NCI-H2196 (cell line): Measurements from ENCODE around the gene BCR.
"Not testable (repeated sequence)": the region's sequence is repeated elsewhere in the genome, so short reads cannot be mapped to it uniquely, and the experiment has no call there.

Source experiments
- DNase-seq: peaks from one replicate; lab custom pipeline; 2025; ENCODE audit not compliant: unreplicated experiment; lab: John Stamatoyannopoulos, UW

Gene BCR

DNA sequence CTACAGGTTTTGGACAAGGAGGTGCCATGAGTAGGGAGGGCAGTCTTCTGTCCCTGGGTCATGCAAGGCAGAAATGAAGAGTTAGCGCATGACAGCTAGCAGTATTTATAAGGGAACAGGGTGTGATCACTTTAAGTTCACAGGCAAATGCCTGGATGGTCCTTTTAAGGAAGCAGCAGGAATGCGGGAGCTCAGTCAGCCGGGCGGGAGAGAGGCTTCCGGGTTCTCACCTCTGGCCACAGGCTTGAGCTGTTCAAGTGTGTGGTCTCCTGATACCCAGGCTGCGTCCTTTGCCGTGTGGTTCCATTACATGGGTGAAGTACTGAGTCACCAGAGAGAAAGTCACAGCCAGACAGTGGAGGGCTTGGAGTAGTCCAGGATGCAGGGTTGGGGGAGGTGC lies 105.4 kb downstream of the BCR start:
- no peak for DNase-seq

GRCh38 chr22:23286296-23286695 lies 106.0 kb downstream of the BCR start:
- no peak for DNase-seq

DNA sequence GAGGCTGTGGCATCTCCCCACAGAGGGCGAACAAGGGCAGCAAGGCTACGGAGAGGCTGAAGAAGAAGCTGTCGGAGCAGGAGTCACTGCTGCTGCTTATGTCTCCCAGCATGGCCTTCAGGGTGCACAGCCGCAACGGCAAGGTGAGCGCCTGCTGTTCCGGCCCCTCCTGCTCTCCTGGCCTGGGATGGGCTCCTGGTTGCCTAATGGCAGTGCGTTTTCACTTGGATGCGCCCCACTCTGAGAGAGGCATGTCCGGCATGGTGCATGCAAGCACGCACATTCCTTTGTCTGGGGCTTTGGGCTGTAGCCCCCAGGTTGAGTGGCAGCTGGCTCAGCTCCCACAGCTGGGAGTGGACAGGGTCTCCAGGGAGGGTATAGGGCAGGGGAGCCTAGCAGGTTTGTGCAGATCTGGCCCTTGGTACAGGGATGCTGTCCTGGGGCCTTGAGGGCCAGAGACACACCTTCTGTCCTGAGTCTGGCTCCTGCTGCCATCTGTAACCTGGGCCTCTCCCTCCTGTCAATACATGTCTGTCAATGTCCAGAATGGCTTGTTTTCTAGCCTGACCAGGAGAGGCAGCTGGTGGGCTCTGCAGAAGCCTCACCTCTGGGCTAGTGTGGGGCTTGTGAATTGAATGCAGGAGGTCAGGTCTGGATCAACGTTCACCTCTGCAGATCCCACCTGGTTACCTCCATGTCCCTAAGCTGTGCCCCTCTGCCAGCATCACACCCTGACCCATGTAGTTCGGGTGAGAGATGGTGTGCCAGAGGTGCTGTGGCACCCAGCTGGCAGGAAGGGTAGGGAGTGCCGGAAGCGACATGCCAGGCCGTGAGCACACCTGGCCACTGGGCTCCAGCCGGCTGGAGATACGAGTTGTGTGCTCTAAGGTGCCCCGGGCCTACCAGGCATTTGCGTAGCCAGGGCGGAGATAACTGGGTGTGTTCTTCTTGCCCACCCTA lies 107.1 kb downstream of the BCR start:
- no peak for DNase-seq

DNA sequence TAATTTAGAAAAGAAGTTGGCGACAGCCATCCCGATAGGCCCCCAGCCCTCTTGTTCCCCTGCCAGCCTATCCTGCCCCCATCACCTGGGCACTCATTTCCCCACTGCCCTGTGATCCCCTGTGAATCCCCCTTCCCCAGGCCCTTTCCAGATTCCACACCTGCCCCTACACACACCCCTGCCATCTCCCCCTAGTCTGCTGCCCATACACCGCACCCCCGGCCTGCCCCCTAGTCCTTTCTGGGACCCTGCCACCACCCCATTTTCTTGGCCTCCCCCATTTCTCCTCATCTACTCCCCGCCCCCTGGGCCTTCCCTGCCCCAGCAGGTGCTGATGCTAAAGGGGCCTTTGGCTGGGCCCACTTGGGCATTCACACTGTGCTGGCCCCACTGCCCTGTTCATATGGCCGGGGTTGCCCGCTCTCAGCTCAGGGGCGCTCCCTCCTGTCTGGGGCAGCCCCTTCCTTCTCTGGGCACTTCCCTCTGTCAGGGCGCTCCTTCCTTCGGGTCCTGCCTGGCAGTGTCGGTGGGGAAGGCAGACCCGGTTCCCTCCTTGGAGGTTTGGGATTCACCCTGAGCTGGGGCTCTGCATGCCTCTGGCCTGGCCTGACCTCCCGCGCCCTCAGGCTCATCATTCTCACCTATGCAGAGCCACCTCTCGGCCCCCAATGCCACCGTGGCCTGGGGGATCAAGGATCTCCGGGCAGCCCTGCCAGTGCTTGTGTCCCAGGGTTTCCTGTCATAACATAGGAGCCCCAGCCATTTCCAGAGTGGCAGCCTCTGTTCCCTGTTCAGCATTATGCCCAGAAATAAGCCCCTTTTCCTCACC lies 108.2 kb downstream of the BCR start:
- no peak for DNase-seq

GRCh38 chr22:23289130-23289503 lies 108.8 kb downstream of the BCR start:
- no peak for DNase-seq

- DNase-seq: peak; percentile 5
These were observed 109.8 kb downstream of the BCR start for GRCh38 chr22:23289851-23290724.

- DNase-seq: no peak
These were observed 111.6 kb downstream of the BCR start for GRCh38 chr22:23291806-23292452.

DNA sequence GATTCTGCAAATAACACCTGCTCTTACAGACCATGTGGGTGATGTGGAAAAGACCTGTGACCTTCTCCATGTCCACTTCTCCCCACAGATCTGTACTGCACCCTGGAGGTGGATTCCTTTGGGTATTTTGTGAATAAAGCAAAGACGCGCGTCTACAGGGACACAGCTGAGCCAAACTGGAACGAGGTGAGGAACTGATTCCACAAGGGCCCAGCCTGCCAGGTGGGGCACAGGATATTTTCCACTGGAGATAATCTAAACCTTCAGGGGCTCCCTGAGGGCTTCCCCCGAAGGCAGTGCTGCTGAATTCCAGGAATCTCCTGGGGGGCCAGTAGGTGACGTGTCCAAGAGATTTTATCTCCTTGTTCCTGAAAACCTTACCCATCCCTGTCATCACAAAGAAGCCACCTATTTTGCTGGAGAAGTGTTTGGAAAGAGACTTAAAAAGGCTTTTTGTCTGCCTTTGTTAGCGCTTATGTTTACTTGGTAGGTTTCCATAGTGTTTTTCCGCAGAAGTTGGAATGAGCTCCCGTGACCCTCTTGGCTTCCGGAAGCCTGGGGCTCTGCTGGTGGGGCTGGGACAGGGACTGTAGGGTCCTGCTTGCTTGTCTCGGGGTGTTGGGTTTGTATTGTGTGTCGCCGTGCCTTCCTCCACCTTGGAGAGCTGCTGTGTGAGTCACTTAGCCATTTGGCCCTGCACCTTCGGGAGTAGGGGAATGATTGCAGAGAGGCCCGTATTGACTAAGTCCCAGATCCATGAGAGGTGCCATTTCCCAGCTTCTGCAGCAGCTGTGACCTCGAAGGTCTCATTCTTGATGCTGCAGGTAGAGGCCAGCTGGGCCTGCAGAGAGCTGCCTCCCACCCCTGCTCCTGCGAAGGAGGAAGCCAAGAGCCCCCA lies 112.4 kb downstream of the BCR start:
- no peak for DNase-seq

- no peak for DNase-seq
These were observed 113.4 kb downstream of the BCR start for GRCh38 chr22:23293720-23294119.

DNA sequence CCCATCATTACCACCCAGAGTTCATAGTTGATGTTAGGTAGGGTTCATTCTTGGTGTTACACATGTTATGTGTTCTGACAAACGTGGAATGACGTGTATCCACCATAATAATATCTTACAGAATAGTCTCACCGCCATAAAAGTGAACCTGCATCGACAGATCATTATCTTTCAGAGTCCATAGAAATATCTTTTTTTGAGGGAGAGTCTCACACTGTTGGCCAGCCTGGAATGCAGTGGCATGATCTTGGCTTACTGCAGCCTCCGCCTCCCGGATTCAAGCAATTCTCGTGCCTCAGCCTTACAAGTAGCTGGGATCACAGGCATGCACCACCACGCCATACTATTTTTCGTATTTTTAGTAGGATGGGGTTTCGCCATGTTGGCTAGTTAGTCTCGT lies 113.9 kb downstream of the BCR start:
- no peak for DNase-seq

GRCh38 chr22:23300476-23300875 lies 120.2 kb downstream of the BCR start:
- no peak for DNase-seq

GRCh38 chr22:23301591-23301990 lies 121.3 kb downstream of the BCR start:
- DNase-seq: no peak

- no peak for DNase-seq
These were observed 122.1 kb downstream of the BCR start for GRCh38 chr22:23302171-23303002.

GRCh38 chr22:23305321-23305910 lies 125.1 kb downstream of the BCR start:
- no peak for DNase-seq

DNA sequence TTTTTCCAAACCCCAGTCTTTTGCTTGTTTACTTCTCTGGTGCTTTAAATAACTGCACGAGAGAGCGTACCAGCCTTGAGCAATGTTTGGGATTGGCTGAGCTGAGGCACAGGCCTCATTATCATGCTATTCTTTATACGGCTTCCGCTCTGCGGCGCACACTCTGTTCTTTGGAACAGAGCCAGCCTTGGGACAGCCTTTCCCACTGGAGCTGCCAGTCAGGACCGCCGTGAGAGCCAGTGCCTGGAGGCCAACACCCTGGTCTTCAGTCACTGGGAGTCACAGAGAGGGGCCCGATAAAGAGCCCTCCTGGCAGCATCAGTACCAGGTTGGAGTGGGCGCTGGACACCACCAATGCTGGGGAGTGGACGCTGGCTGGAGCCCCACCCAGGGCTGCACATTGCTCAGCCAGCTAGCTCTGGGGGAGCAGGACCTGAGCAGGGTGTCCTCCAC lies 125.6 kb downstream of the BCR start:
- DNase-seq: no peak

DNA sequence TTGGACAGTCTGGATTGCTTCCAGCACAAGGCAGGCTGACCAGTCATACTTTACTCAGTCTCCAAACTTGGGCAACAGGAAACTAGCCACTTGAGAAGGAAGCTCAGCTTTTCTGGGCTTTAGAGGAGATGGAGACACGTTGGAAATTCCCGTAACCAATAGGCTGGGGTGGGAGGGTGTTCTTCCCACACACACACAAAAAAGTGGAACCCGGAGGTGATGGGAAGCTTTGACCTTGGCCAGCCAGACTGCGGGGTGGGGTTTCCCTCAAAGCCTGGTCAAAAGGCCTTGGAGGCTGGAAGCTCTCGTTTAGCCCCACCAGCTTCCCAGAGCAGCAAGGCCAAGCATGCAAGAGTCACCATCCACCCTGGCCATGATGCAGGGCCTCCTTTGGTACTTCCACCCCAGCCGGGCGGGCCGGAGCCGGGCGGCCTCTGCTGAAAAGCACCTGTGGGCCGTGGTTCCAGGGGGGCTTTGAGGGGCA lies 126.2 kb downstream of the BCR start:
- no peak for DNase-seq

DNA sequence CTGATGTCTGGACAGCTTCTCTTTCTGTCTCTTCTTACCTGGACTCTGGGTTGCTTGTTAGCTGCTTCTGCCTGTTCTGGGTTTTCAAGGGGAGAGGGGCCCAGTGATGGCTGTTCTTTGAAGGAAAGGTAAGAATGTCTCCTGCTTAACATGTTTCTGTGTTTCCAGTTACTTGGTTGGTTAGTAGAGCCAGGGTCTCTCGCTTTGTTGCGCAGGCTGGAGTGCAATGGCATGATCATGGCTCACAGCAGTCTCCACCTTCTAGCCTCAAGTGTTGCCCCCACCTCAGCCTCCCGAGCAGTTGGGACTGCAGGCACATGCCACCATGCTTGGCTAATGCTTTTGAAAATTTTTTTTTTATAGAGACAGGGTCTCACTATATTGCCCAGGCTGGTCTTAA lies 126.6 kb downstream of the BCR start:
- DNase-seq: no peak

DNA sequence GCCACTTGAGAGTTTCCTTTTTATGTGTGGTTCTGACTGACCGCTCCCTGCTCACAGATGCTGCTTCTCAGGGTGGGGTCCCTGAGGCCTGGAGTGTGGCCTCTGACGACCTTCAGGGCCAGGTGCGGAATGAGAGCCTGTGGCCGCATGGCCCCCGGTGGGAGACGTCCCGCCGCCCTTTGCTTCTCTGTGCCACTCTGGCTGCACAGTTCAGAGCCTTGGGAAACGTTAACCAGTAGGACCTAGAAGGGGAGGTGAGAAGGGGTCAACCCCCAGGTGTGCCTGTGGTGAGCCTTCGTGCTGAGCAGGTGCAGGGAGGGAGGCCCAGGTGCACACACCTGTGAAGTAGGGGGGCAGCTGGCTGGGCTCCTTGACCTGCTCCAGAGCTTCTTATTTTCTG lies 127.2 kb downstream of the BCR start:
- DNase-seq: not testable (repeated sequence)
